GM10266 (cell line): Measurements from ENCODE around the gene LRRC7.

Experiments used
- DNase-seq: peaks from one replicate; pipeline ENCODE4 v3.0.0; 2012; ENCODE audit errors: extremely low spot score
- CTCF ChIP-seq: IDR thresholded peaks from 2 replicates; pipeline ENCODE4 v1.5.1; 2012; ENCODE audit warnings: mild to moderate bottlenecking, low read depth; ENCODE audit not compliant: control insufficient read depth, insufficient read depth; ENCODE audit errors: missing control alignments

LRRC7 gene

GRCh38 chr1:70142075-70142474 is 574.4 kb downstream of the LRRC7 start:
- TF ChIP-seq CTCF: no peak
- no peak for DNase-seq

GRCh38 chr1:70143048-70143659 is 575.4 kb downstream of the LRRC7 start:
- DNase-seq: no peak
- no peak for TF ChIP-seq CTCF

- no peak for DNase-seq
- TF ChIP-seq CTCF: no peak
Measured at GRCh38 chr1:70146488-70146887, 578.8 kb downstream of the LRRC7 start.

- no peak for TF ChIP-seq CTCF
- DNase-seq: no peak
Measured at GRCh38 chr1:70150444-70150843, 582.7 kb downstream of the LRRC7 start.

- DNase-seq: no peak
- no peak for TF ChIP-seq CTCF
Measured at GRCh38 chr1:70153739-70154138, 586.0 kb downstream of the LRRC7 start.

- DNase-seq: no peak
- TF ChIP-seq CTCF: no peak
Measured at GRCh38 chr1:70156529-70157120, 588.9 kb downstream of the LRRC7 start.

GRCh38 chr1:70164350-70164749 is 596.6 kb downstream of the LRRC7 start:
- DNase-seq: no peak
- no peak for TF ChIP-seq CTCF
